Hepatocyte (in vitro differentiated cells): ENCODE measurements around the gene TARBP2. TPM values are rescaled to one million over a fixed set of nuclear protein-coding genes. Genes with fewer than 3 reads are reported as not detected.
A peak's percentile ranks its signal among the peaks of the same experiment; 100 is the strongest.

Experiments used
- DNase-seq: peaks from one replicate; pipeline ENCODE4 v3.0.0-alpha.2; 2016; ENCODE audit warnings: low spot score
- H2AFZ ChIP-seq: fragments of 200-600 bp; sonication (generic); 2 replicates; pipeline ENCODE4 v1.6.0; 2016; ENCODE audit warnings: antibody characterized with exemption, mild to moderate bottlenecking
- H3K27ac ChIP-seq: fragments of 200-600 bp; sonication (generic); 2 replicates; pipeline ENCODE4 v1.5.1; 2016; ENCODE audit warnings: mild to moderate bottlenecking
- H3K27me3 ChIP-seq: fragments of 200-600 bp; sonication (generic); 2 replicates; pipeline ENCODE4 v1.6.1; 2016
- H3K36me3 ChIP-seq: fragments of 200-600 bp; sonication (generic); replicated peaks from 2 replicates; pipeline ENCODE4 v1.5.1; 2016; ENCODE audit warnings: low read depth; ENCODE audit not compliant: insufficient read depth
- H3K4me1 ChIP-seq: fragments of 200-600 bp; sonication (generic); 2 replicates; pipeline ENCODE4 v1.5.1; 2016; ENCODE audit warnings: mild to moderate bottlenecking, moderate library complexity; ENCODE audit not compliant: insufficient read depth
- H3K4me2 ChIP-seq: fragments of 200-600 bp; sonication (generic); 2 replicates; pipeline ENCODE4 v1.6.0; 2016
- H3K4me3 ChIP-seq: fragments of 200-600 bp; sonication (generic); 2 replicates; pipeline ENCODE4 v1.5.1; 2016; ENCODE audit warnings: mild to moderate bottlenecking
- H3K79me2 ChIP-seq: fragments of 200-600 bp; sonication (generic); 2 replicates; pipeline ENCODE4 v1.6.0; 2017; ENCODE audit warnings: mild to moderate bottlenecking
- H3K9me2 ChIP-seq: fragments of 200-600 bp; sonication (generic); replicated peaks from 2 replicates; pipeline ENCODE4 v1.6.0; 2017; ENCODE audit warnings: mild to moderate bottlenecking; ENCODE audit not compliant: insufficient read depth
- H3K9me3 ChIP-seq: fragments of 200-600 bp; sonication (generic); 2 replicates; pipeline ENCODE4 v1.5.1; 2016; ENCODE audit warnings: low read depth, mild to moderate bottlenecking
- H4K20me1 ChIP-seq: fragments of 200-600 bp; sonication (generic); 2 replicates; pipeline ENCODE4 v1.6.0; 2016; ENCODE audit warnings: mild to moderate bottlenecking; ENCODE audit not compliant: insufficient read depth, poor library complexity, severe bottlenecking
- CTCF ChIP-seq: fragments of 200-600 bp; sonication (generic); IDR thresholded peaks from 2 replicates; pipeline ENCODE4 v1.5.1; 2016; ENCODE audit warnings: antibody characterized with exemption, mild to moderate bottlenecking; ENCODE audit not compliant: poor library complexity
- EZH2 ChIP-seq: fragments of 200-600 bp; sonication (generic); IDR thresholded peaks from 2 replicates; pipeline ENCODE4 v1.6.1; 2016; ENCODE audit warnings: antibody characterized with exemption, mild to moderate bottlenecking, borderline replicate concordance
- EZH2phosphoT487 ChIP-seq: fragments of 200-600 bp; sonication (generic); IDR thresholded peaks from one replicate; pipeline ENCODE4 v1.6.1; 2018; ENCODE audit warnings: antibody characterized with exemption, mild to moderate bottlenecking, low read depth, moderate library complexity; ENCODE audit not compliant: unreplicated experiment, severe bottlenecking
- WGBS: methylation state at CpG from one replicate; pipeline ENCODE4 v1.1.6; 2016; ENCODE audit warnings: low lambda C conversion rate; ENCODE audit errors: missing lambda C conversion rate; 5-methylcytosine and 5-hydroxymethylcytosine counted together
- polyA plus RNA-seq: library from polyadenylated mRNA; unstranded; fragments of >200 nt; fragmentation: Nextera tagmentation; extraction: Ambion mirVana; gene quantifications from 2 replicates; pipeline ENCODE4 v1.2.1, GENCODE V29; 2016
- total RNA-seq: library from RNA; depleted of rRNA; stranded (reverse); fragments of >200 nt; gene quantifications from 2 replicates; pipeline ENCODE4 v1.2.3, GENCODE V29; 2014

Gene TARBP2
- total and polyA plus RNA-seq, 2 experiments from 2014 or later, result 39.1 to 88.6 TPM

DNA sequence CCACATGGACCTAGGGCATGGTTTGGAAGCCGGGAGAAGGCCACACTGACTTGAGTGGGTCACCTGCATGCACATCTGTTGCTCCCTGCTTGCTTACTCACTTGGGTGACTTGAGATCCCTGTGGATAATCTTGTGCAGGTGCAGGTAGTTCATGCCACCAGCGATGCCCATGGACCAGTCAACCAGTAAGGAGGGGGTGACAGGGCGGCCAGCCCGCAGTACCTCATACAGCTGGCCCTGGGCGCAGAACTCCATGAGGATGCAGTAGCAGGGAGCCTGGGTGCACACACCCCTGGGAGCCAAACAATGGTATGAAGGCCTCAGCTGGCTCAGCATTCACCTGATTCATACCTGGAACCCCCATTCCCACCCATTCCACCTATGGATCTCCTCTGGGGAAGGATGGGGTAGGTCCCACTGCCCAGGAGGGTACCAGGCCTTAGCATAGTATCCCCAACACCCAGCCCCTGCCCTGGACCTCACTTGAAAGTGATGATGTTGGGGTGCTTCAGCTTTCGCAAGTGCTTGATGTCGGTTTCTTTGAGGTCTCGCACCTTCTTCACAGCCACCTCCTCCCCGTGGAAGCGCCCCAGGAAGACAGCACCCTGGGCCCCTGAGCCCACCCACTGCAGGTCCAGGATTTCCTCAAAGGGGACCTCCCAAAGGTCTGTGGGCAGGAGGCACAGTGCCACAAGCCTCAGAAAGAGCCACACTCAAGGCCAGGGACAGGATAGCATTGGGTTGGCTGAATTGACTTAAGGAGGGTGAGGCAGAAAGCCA, 14.9 kb upstream of the TARBP2 start:
- no peak for DNase-seq
- no peaks in the 10 kb centered on the region for H3K4me1 ChIP-seq
- no peak overlapping the region for H3K4me2 ChIP-seq
- no peaks in the 10 kb centered on the region for H3K9me2 ChIP-seq
- H3K79me2 ChIP-seq, result peaks cover 22% of the 10 kb centered on the region
- 91% methylated on average over 10 of the region's 10 CpGs for WGBS
- H2AFZ ChIP-seq, result no peak overlapping the region
- H3K9me3 ChIP-seq, result no peaks in the 10 kb centered on the region
- no peaks in the 10 kb centered on the region for H3K36me3 ChIP-seq
- no peak for TF ChIP-seq EZH2phosphoT487
- H3K4me3 ChIP-seq, result no peak overlapping the region
- H3K27ac ChIP-seq, result no peak overlapping the region
- peaks cover 9% of the 10 kb centered on the region for H4K20me1 ChIP-seq
- H3K27me3 ChIP-seq, result no peaks in the 10 kb centered on the region

DNA sequence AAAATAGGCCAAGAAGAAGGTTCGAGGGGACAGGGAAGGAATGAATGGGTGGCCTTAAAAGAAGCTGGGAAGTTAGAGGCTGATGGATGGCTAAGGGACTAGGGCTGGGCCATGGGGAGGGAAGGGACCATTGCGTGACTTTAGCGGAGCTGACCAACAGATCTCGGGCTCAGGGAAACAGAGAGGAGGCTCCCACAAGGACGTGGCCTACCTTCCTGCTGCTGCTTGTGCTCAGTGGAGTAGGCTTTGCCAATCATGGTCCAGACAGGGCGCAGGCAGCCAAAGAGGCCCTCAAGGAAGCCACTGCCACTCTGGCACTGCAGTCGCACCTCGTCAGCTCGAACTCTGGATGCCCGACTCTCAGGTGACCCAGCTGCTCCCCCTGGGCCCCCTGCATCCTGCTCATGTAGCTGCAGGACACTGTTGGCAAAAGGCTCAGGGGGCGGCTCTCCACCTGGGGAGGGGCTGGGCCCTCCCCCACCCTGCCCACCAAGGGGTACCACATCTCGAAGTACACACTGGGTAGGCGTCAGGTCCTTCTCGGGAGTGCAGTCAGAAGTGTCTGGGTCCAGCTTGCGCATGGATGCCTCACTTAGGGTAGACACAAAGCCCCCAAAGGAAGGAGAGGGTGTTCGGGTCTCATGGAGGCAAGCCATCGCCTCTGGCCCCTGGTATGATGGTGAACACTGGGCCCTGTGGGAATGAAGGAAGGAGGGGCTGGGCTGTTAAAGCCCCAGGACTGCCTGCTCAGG, 14.2 kb upstream of the TARBP2 start:
- peaks cover 5% of the 10 kb centered on the region for H4K20me1 ChIP-seq
- H3K9me2 ChIP-seq, result no peaks in the 10 kb centered on the region
- 89% methylated on average over 13 of the region's 17 CpGs for WGBS
- no peaks in the 10 kb centered on the region for H3K9me3 ChIP-seq
- H3K79me2 ChIP-seq, result peaks cover 29% of the 10 kb centered on the region
- no peak overlapping the region for H2AFZ ChIP-seq
- no peaks in the 10 kb centered on the region for H3K4me1 ChIP-seq
- DNase-seq, result no peak
- no peak overlapping the region for H3K4me3 ChIP-seq
- H3K4me2 ChIP-seq, result no peak overlapping the region
- H3K36me3 ChIP-seq, result no peaks in the 10 kb centered on the region
- no peak for TF ChIP-seq CTCF
- TF ChIP-seq EZH2phosphoT487, result no peak
- no peak for TF ChIP-seq EZH2
- no peaks in the 10 kb centered on the region for H3K27me3 ChIP-seq
- H3K27ac ChIP-seq, result no peak overlapping the region

GRCh38 chr12:53489242-53489864, 11.7 kb upstream of the TARBP2 start:
- Histone ChIP-seq H3K9me3 (no peaks in the 10 kb centered on the region), H3K9me2 (no peaks in the 10 kb centered on the region), H3K4me1 (peaks cover 18% of the 10 kb centered on the region), H3K4me2 (no peak overlapping the region), H2AFZ (no peak overlapping the region), H4K20me1 (no peaks in the 10 kb centered on the region), H3K27ac (no peak overlapping the region), H3K4me3 (no peak overlapping the region), H3K36me3 (no peaks in the 10 kb centered on the region), H3K79me2 (peaks cover 38% of the 10 kb centered on the region), H3K27me3 (no peaks in the 10 kb centered on the region)
- DNase-seq, result no peak
- WGBS, result 71% methylated on average over 5 of the region's 5 CpGs
- TF ChIP-seq CTCF, result no peak

DNA sequence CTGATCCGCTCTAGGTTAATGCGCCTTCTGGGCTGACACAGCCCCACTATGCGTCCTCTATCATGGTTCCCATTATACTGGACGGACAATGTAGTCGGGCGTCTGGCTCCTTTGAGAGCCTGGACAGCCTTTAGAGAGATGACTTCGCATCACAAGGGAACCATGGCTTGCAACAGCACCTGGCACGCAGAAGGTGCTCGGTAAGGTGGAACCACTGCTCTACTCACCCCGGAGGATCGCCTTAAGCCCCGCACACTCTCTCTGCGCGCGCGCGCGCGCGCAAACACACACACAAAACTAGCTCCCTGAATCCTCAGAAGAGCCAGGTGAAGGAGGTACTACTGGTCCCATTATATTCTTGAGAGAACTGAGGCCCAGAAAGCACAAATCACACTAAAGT, 8.9 kb upstream of the TARBP2 start:
- no peaks in the 10 kb centered on the region for H3K9me3 ChIP-seq
- H3K79me2 ChIP-seq, result peaks cover 49% of the 10 kb centered on the region
- H3K4me2 ChIP-seq, result peak overlapping the region; percentile 88
- no peaks in the 10 kb centered on the region for H3K36me3 ChIP-seq
- H3K4me1 ChIP-seq, result peaks cover 30% of the 10 kb centered on the region
- 40% methylated on average over 20 of the region's 20 CpGs for WGBS
- no peaks in the 10 kb centered on the region for H3K27me3 ChIP-seq
- H4K20me1 ChIP-seq, result no peaks in the 10 kb centered on the region
- TF ChIP-seq CTCF (no peak), EZH2 (no peak), EZH2phosphoT487 (no peak)
- H3K27ac ChIP-seq, result peak overlapping the region; percentile 91
- H3K9me2 ChIP-seq, result no peaks in the 10 kb centered on the region
- peak overlapping the region; percentile 45 for H3K4me3 ChIP-seq
- DNase-seq, result no peak
- peak overlapping the region; percentile 34 for H2AFZ ChIP-seq
